ENCODE results near the gene MAP3K12. TPM values are rescaled to one million over a fixed set of nuclear protein-coding genes. Genes with fewer than 3 reads are reported as not detected.

MAP3K12 gene
- total and polyA plus RNA-seq, 2 of the 13 experiments (the other 11 are each of a cell fraction or from before 2014, with no cell fraction given), result 0.20 to 1.1 TPM

- CTCF ChIA-PET (ENCODE audit: low intra/inter-chr PET ratio, low total read pairs), result no interaction called here
- in situ Hi-C loops (cut with HindIII; ENCODE audit: extremely low pct_ligation_motif_present, low pct_unique_long_range_greater_than_20kb), result no loop called here
These were observed 37.7 kb downstream of the MAP3K12 start for GRCh38 chr12:53461591-53461990.

More at GRCh38 chr12:53461591-53461990, 37.7 kb downstream of the MAP3K12 start:
- Histone ChIP-seq H2AFZ (ENCODE audit: low read length) (no peak overlapping the region), H3K79me2 (ENCODE audit: insufficient read depth, low read length) (peaks cover 71% of the 10 kb centered on the region), H3K9me3 (ENCODE audit: low read length) (no peaks in the 10 kb centered on the region), H3K36me3 (replicated peaks in 1 of 2; ENCODE audit: control insufficient read depth in 1 of 2, insufficient read depth in 2 of 2, low read length in 2 of 2) (peaks cover 35 to 98% of the 10 kb centered on the region in 2 experiments), H3K27ac (ENCODE audit: extremely low read length, insufficient read depth, low read length) (no peak overlapping the region), H3K4me3 (replicated peaks in 1 of 3; ENCODE audit: insufficient read depth in 1 of 3, low read depth in 2 of 3, low read length in 3 of 3) (no peak overlapping the region), H3K27me3 (ENCODE audit: control insufficient read depth in 1 of 2, insufficient read depth in 2 of 2, low read length in 2 of 2) (no peaks in the 10 kb centered on the region), H3K4me2 (ENCODE audit: low read depth, low read length) (no peak overlapping the region), H3K4me1 (ENCODE audit: insufficient read depth, low read length) (peaks cover 57% of the 10 kb centered on the region), H4K20me1 (ENCODE audit: insufficient read depth, low read length) (peaks cover 78% of the 10 kb centered on the region), H3K9ac (ENCODE audit: insufficient read depth, low read depth, low read length) (no peak overlapping the region)
- POLR2A ChIA-PET, result interaction anchor here (1.2 to 1.8 kb wide), 2 partner anchors 8 to 39 kb away, joined by 4 to 8 read pairs; partner anchors contain the start of genes MAP3K12 and TARBP2
- WGBS (ENCODE audit: low lambda C conversion rate), result 94% methylated on average over 8 of the region's 8 CpGs
- DNase-seq (ENCODE audit: low spot score) (no peak), FAIRE-seq (no peak), ATAC-seq (no peak)
- BruUV-seq (replicated peaks), result no TSS peak
- TF ChIP-seq PBX3 (CRISPR knock-in tag; IDR thresholded peaks at IDR 0.05; ENCODE audit: borderline replicate concordance) (no peak), MYC (CRISPR knock-in tag; IDR thresholded peaks at IDR 0.05; ENCODE audit: borderline replicate concordance) (no peak), ZNF432 (CRISPR knock-in tag; IDR thresholded peaks at IDR 0.05; ENCODE audit: borderline replicate concordance) (no peak), ZNF207 (IDR thresholded peaks at IDR 0.05; ENCODE audit: borderline replicate concordance) (no peak), ONECUT2 (CRISPR knock-in tag; IDR thresholded peaks at IDR 0.05) (no peak), SNAI1 (CRISPR knock-in tag; IDR thresholded peaks at IDR 0.05; ENCODE audit: borderline replicate concordance) (no peak), ZNF747 (CRISPR knock-in tag; IDR thresholded peaks at IDR 0.05; ENCODE audit: borderline replicate concordance) (no peak), ATF4 (CRISPR knock-in tag; IDR thresholded peaks at IDR 0.05) (no peak), ZNF549 (CRISPR knock-in tag; IDR thresholded peaks at IDR 0.05) (no peak), ARHGAP35 (CRISPR knock-in tag; IDR thresholded peaks at IDR 0.05; ENCODE audit: borderline replicate concordance) (no peak), SMYD3 (CRISPR knock-in tag; IDR thresholded peaks at IDR 0.05) (no peak), ZNF20 (CRISPR knock-in tag; IDR thresholded peaks at IDR 0.05) (no peak), FOXO4 (CRISPR knock-in tag; conservative IDR thresholded peaks at IDR 0.05) (no peak), SNRNP70 (IDR thresholded peaks at IDR 0.05; ENCODE audit: low read depth, low read length) (no peak), ZNF350 (CRISPR knock-in tag; IDR thresholded peaks at IDR 0.05; ENCODE audit: borderline replicate concordance, low read depth) (no peak)
- intact Hi-C loops (cut with micrococcal nuclease; ENCODE audit: unreplicated experiment), result no loop called here

Measured in HepG2 (cell line).